ENCODE measurements around the gene SYNPO2L.
"Not testable (repeated sequence)": the region's sequence is repeated elsewhere in the genome, so short reads cannot be mapped to it uniquely, and the experiment has no call there.

The SYNPO2L gene

DNA sequence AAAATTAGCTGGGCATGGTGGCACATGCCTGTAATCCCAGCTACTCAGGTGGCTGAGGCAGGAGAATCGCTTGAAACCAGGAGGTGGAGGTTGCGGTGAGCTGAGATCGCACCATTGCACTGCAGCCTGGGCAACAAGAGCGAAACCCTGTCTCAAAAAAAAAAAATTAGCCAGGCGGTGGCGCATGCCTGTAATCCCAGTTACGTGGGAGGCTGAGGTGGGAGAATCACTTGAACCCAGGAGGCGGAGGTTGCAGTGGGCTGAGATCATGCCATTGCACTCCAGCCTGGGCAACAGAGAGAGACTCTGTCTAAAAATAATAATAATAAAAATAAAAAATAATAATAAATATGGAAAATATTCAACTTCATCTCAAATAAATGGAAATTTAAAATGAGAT is 38.7 kb downstream of the SYNPO2L start:
- not testable (repeated sequence) for DNase-seq (ENCODE audit: low read depth)

DNA sequence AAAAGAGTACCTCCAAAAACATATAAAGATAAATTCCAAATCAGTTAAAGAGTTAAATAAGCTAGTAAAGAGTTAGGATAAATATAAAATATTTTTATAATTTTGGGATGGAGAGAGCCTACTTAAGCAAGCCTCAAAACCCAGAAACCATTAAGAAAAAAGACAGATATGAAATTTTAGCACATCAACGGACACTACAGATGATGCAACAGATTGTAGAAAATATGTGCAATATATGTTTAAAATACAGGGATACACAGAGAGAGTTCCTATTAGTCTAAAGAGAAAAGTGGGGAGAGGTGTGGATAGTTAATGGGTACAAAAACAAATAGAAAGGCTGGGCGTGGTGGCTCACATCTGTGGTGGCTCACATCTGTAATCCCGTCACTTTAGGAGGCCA is 41.1 kb downstream of the SYNPO2L start:
- DNase-seq (ENCODE audit: low read depth), result no peak

DNA sequence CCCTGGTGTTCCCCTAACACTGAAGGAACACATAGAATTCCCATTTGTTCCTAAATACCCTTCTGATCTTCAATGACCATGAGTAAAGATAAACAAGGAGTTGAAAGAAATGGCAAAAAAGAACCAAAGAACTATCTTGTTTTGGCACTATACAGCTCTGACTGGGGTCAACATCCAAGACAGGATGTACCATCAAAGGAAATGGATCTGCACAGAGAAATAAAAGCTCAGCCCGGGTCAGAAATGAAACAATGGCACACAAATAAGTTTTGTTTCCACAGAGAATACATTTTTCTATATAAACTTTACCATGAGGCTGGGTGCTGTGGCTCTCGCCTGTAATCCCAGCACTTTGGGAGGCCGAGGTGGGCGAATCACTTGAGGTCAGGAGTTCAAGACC is 46.7 kb downstream of the SYNPO2L start:
- DNase-seq (ENCODE audit: low read depth), result no peak

DNA sequence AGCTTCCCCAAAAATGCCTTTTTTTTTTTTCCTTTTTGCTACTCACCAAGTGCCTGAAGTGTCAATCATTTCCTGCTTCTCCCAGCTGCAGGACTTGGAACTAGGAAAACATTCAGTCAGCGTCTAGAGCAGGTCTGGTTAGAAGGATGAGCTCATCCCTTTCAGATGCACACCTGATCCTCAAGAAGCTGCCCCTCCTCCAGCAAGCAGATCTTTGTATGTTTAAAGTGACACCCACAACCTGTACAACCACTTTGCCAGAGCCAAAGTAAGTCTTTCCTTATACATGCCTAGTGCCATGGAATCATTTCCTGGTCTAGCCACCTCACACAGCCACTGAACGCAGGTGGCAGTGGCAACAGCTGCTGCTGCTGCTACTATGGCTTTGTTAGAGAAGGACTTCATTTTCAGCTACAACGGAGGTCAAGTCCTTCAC is 54.3 kb downstream of the SYNPO2L start:
- no peak for DNase-seq (ENCODE audit: low read depth)

DNA sequence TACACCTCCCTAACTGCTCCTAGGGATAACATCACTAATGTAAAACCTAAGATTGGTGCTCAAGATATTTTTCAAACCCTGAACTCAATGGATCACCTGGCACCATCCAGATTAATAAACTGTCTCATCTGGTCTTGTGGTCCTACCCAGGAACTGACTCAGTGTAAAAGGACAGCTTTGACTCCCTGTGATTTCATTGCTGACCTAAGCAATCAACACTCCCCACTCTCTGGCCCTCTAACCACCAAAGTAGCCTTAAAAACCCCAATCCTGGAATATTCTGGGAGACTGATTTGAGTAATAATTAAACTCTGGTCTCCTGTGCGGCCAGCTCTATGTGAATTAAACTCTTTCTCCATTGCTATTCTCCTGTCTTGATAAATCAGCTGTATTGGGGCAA is 58.5 kb downstream of the SYNPO2L start:
- DNase-seq (ENCODE audit: low read depth), result no peak
